Measurements from ENCODE around the gene TRMT112. TPM values are rescaled to one million over a fixed set of nuclear protein-coding genes. Genes with fewer than 3 reads are reported as not detected.

Gene TRMT112
- polyA plus RNA-seq, 2 of the 4 experiments (the other 2 are of a cell fraction) = 363 to 440 TPM

DNA sequence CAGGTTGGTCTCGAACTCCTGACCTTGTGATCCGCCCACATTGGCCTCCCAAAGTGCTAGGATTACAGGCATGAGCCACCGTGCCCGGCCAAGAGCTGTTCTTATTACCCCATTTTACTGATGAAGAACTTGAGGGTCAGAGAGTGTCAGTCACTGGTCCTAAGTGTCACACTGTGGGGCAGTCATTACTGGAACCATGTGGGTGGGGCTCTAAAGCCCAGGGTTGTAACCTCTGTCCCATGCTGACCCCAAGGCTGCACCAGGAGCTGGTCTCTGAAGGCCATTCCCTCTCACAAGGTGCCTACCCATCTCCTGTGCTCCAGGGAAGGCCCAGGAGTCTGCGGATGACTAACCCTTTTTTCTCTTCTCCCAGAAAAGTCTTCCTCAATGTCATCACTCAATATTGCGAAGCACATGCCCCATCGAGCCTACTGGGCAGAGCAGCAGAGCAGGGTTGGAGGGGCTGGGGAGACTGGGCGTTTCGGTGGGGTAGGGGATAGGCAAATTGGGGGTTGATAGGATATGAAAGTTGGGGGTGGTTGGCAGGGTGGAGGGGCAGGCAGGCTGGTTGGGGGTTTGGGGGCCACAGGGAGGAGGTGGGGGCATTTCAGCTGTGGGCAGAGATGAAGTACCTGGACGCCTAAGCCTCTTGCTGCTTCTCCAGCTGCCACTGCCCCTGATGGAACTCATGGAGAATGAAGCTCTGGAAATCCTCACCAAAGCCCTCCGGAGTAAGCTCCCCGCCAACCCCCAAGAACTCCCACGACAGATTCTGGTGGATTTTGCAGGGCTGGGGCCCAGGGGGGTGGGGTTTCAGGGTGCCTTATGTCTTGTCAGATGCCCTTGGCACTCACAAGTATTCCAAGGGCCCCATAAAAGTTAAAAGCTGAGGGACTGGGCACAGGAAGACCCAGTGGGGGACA is 14.0 kb downstream of the TRMT112 start:
- no peak overlapping the region; the same call in 2 of the 3 replicates for H3K4me3 ChIP-seq
- H3K4me2 ChIP-seq = peak overlapping the region; percentile 73
- no peak for ATAC-seq
- CTCF ChIA-PET = interaction anchor here (1.3 to 20.7 kb wide), 16 partner anchors 8 to 478 kb away, joined by 3 to 996 read pairs (median 48); partner anchors contain the start of genes BAD, CCDC88B, FERMT3 and FKBP2
- peaks cover 20% of the 10 kb centered on the region for H3K4me1 ChIP-seq
- no peaks in the 10 kb centered on the region for H3K9me3 ChIP-seq
- FAIRE-seq = no peak
- WGBS (ENCODE audit: missing lambda C conversion rate) = 85% methylated on average over 13 of the region's 13 CpGs
- POLR2A ChIA-PET = interaction anchor here (0.6 to 2.8 kb wide), 12 partner anchors 14 to 890 kb away, joined by 3 to 34 read pairs (median 6); partner anchors contain the start of genes BAD, GPR137, PPP1R14B and PRDX5
- no peak for DNase-seq (ENCODE audit: low read depth in 1 of 2, low spot score in 1 of 2)
- TF ChIP-seq FOXS1 (CRISPR knock-in tag; IDR thresholded peaks at IDR 0.05) = no peak
- TF ChIP-seq, protein P1, sequence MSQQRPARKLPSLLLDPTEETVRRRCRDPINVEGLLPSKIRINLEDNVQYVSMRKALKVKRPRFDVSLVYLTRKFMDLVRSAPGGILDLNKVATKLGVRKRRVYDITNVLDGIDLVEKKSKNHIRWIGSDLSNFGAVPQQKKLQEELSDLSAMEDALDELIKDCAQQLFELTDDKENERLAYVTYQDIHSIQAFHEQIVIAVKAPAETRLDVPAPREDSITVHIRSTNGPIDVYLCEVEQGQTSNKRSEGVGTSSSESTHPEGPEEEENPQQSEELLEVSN (IDR thresholded peaks at IDR 0.05; ENCODE audit: borderline replicate concordance, low read depth) = no peak
- TF ChIP-seq, protein P2, sequence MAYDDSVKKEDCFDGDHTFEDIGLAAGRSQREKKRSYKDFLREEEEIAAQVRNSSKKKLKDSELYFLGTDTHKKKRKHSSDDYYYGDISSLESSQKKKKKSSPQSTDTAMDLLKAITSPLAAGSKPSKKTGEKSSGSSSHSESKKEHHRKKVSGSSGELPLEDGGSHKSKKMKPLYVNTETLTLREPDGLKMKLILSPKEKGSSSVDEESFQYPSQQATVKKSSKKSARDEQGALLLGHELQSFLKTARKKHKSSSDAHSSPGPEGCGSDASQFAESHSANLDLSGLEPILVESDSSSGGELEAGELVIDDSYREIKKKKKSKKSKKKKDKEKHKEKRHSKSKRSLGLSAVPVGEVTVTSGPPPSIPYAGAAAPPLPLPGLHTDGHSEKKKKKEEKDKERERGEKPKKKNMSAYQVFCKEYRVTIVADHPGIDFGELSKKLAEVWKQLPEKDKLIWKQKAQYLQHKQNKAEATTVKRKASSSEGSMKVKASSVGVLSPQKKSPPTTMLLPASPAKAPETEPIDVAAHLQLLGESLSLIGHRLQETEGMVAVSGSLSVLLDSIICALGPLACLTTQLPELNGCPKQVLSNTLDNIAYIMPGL (CRISPR knock-in tag; IDR thresholded peaks at IDR 0.05; ENCODE audit: borderline replicate concordance) = no peak
- no peak for TF ChIP-seq GATA3 (IDR thresholded peaks at IDR 0.05; ENCODE audit: borderline replicate concordance)
- no peak for TF ChIP-seq MAFK (IDR thresholded peaks at IDR 0.05; ENCODE audit: partially characterized antibody)
- TF ChIP-seq RARB (CRISPR knock-in tag; IDR thresholded peaks at IDR 0.05) = no peak
- TF ChIP-seq CEBPB (IDR thresholded peaks at IDR 0.05) = no peak
- TF ChIP-seq, protein P3, sequence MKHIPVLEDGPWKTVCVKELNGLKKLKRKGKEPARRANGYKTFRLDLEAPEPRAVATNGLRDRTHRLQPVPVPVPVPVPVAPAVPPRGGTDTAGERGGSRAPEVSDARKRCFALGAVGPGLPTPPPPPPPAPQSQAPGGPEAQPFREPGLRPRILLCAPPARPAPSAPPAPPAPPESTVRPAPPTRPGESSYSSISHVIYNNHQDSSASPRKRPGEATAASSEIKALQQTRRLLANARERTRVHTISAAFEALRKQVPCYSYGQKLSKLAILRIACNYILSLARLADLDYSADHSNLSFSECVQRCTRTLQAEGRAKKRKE (CRISPR knock-in tag; IDR thresholded peaks at IDR 0.05; ENCODE audit: low read depth) = no peak
- no peak for TF ChIP-seq EHF (CRISPR knock-in tag; IDR thresholded peaks at IDR 0.05)
- no peak for TF ChIP-seq TP53 (CRISPR knock-in tag; IDR thresholded peaks at IDR 0.05)
- no peak for TF ChIP-seq MYC (IDR thresholded peaks at IDR 0.05; ENCODE audit: borderline replicate concordance, low read length)
- TF ChIP-seq CBX8 (IDR thresholded peaks at IDR 0.05) = no peak
- TF ChIP-seq CBX2 (IDR thresholded peaks at IDR 0.05; ENCODE audit: borderline replicate concordance, low read depth) = no peak
- TF ChIP-seq SMC3 (IDR thresholded peaks at IDR 0.05) = no peak
- no peak for TF ChIP-seq PHF8 (IDR thresholded peaks at IDR 0.05; ENCODE audit: borderline replicate concordance, low read depth)
- TF ChIP-seq, protein P4, sequence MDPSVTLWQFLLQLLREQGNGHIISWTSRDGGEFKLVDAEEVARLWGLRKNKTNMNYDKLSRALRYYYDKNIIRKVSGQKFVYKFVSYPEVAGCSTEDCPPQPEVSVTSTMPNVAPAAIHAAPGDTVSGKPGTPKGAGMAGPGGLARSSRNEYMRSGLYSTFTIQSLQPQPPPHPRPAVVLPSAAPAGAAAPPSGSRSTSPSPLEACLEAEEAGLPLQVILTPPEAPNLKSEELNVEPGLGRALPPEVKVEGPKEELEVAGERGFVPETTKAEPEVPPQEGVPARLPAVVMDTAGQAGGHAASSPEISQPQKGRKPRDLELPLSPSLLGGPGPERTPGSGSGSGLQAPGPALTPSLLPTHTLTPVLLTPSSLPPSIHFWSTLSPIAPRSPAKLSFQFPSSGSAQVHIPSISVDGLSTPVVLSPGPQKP (IDR thresholded peaks at IDR 0.05; ENCODE audit: low read depth, low read length) = no peak
- TF ChIP-seq FOSL2 (IDR thresholded peaks at IDR 0.05) = no peak
- no peak for TF ChIP-seq FOSL2 (CRISPR knock-in tag; IDR thresholded peaks at IDR 0.05)
- no peak for TF ChIP-seq KDM1A (IDR thresholded peaks at IDR 0.05; ENCODE audit: low read depth)
- TF ChIP-seq, protein P5, sequence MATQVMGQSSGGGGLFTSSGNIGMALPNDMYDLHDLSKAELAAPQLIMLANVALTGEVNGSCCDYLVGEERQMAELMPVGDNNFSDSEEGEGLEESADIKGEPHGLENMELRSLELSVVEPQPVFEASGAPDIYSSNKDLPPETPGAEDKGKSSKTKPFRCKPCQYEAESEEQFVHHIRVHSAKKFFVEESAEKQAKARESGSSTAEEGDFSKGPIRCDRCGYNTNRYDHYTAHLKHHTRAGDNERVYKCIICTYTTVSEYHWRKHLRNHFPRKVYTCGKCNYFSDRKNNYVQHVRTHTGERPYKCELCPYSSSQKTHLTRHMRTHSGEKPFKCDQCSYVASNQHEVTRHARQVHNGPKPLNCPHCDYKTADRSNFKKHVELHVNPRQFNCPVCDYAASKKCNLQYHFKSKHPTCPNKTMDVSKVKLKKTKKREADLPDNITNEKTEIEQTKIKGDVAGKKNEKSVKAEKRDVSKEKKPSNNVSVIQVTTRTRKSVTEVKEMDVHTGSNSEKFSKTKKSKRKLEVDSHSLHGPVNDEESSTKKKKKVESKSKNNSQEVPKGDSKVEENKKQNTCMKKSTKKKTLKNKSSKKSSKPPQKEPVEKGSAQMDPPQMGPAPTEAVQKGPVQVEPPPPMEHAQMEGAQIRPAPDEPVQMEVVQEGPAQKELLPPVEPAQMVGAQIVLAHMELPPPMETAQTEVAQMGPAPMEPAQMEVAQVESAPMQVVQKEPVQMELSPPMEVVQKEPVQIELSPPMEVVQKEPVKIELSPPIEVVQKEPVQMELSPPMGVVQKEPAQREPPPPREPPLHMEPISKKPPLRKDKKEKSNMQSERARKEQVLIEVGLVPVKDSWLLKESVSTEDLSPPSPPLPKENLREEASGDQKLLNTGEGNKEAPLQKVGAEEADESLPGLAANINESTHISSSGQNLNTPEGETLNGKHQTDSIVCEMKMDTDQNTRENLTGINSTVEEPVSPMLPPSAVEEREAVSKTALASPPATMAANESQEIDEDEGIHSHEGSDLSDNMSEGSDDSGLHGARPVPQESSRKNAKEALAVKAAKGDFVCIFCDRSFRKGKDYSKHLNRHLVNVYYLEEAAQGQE (IDR thresholded peaks at IDR 0.05) = no peak
- TF ChIP-seq, protein P6, sequence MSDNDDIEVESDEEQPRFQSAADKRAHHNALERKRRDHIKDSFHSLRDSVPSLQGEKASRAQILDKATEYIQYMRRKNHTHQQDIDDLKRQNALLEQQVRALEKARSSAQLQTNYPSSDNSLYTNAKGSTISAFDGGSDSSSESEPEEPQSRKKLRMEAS (IDR thresholded peaks at IDR 0.05) = no peak
- peak overlapping the region in 1 of 2 experiments; percentile 92; a peak in 4 of 6 replicates for H3K27ac ChIP-seq

Measured in A549 (cell line).